DOHH2 (cell line): Measurements from ENCODE around the gene CHCHD6.

Experiments used
- EZH2phosphoT487 ChIP-seq: fragments of 200-600 bp; sonication (generic); IDR thresholded peaks from 2 replicates; pipeline ENCODE4 v1.6.1; 2017; ENCODE audit warnings: borderline replicate concordance, mild to moderate bottlenecking, antibody characterized with exemption, low read length, moderate library complexity, mixed read lengths
- TF ChIP-seq, protein P1 (sequence below): fragments of 200-600 bp; sonication (generic); IDR thresholded peaks from one replicate; pipeline ENCODE4 v1.5.1; 2014; ENCODE audit warnings: antibody characterized with exemption, mild to moderate bottlenecking, low read depth, low read length; ENCODE audit not compliant: poor library complexity, severe bottlenecking

- TF ChIP-seq, protein P1, sequence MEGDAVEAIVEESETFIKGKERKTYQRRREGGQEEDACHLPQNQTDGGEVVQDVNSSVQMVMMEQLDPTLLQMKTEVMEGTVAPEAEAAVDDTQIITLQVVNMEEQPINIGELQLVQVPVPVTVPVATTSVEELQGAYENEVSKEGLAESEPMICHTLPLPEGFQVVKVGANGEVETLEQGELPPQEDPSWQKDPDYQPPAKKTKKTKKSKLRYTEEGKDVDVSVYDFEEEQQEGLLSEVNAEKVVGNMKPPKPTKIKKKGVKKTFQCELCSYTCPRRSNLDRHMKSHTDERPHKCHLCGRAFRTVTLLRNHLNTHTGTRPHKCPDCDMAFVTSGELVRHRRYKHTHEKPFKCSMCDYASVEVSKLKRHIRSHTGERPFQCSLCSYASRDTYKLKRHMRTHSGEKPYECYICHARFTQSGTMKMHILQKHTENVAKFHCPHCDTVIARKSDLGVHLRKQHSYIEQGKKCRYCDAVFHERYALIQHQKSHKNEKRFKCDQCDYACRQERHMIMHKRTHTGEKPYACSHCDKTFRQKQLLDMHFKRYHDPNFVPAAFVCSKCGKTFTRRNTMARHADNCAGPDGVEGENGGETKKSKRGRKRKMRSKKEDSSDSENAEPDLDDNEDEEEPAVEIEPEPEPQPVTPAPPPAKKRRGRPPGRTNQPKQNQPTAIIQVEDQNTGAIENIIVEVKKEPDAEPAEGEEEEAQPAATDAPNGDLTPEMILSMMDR = no peak
- no peak for TF ChIP-seq EZH2phosphoT487
Observed at GRCh38 chr3:126990890-126991289, 286.9 kb downstream of the CHCHD6 start.
